KMS-11 (cell line): ENCODE measurements around the gene HOXB1.
"Not testable (repeated sequence)": the region's sequence is repeated elsewhere in the genome, so short reads cannot be mapped to it uniquely, and the experiment has no call there.

ENCODE experiments used
- H2AFZ ChIP-seq: fragments of 200-600 bp; sonication (generic); 2 replicates; pipeline ENCODE4 v1.6.1; 2016; ENCODE audit warnings: antibody characterized with exemption, mixed run types, low read depth
- H3K27ac ChIP-seq: fragments of 200-600 bp; sonication (generic); 2 replicates; pipeline ENCODE4 v1.6.1; 2016; ENCODE audit warnings: mild to moderate bottlenecking, mixed run types
- H3K27me3 ChIP-seq: fragments of 200-600 bp; sonication (generic); 2 replicates; pipeline ENCODE4 v1.6.1; 2017; ENCODE audit warnings: mild to moderate bottlenecking, low read depth, mixed run types, moderate library complexity; ENCODE audit not compliant: insufficient read depth
- H3K36me3 ChIP-seq: fragments of 200-600 bp; sonication (generic); 2 replicates; pipeline ENCODE4 v1.6.1; 2017; ENCODE audit warnings: mild to moderate bottlenecking, mixed run types; ENCODE audit not compliant: insufficient read depth
- H3K4me1 ChIP-seq: fragments of 200-600 bp; sonication (generic); 2 replicates; pipeline ENCODE4 v1.6.1; 2016; ENCODE audit warnings: mild to moderate bottlenecking, low read depth, mixed run types; ENCODE audit not compliant: poor library complexity, severe bottlenecking
- H3K4me2 ChIP-seq: fragments of 200-600 bp; sonication (generic); 2 replicates; pipeline ENCODE4 v1.7.0; 2016; ENCODE audit warnings: mild to moderate bottlenecking, mixed run types
- H3K4me3 ChIP-seq: fragments of 200-600 bp; sonication (generic); IDR thresholded peaks from 2 replicates; pipeline ENCODE4 v1.6.1; 2017; ENCODE audit warnings: low read depth, low read length, mixed read lengths; ENCODE audit not compliant: insufficient read depth
- H3K79me2 ChIP-seq: fragments of 200-600 bp; sonication (generic); 2 replicates; pipeline ENCODE4 v1.6.1; 2016; ENCODE audit warnings: low read depth, mixed run types; ENCODE audit not compliant: insufficient read depth
- H3K9ac ChIP-seq: fragments of 200-600 bp; sonication (generic); 2 replicates; pipeline ENCODE4 v1.6.1; 2016; ENCODE audit warnings: mild to moderate bottlenecking, mixed run types
- H4K20me1 ChIP-seq: fragments of 200-600 bp; sonication (generic); 2 replicates; pipeline ENCODE4 v1.6.1; 2016; ENCODE audit warnings: mild to moderate bottlenecking, mixed run types; ENCODE audit not compliant: insufficient read depth
- CTCF ChIP-seq: fragments of 200-600 bp; sonication (generic); conservative IDR thresholded peaks from 2 replicates; pipeline ENCODE4 v1.6.1; 2017; ENCODE audit warnings: low read depth, mild to moderate bottlenecking, antibody characterized with exemption, low read length, moderate library complexity, mixed read lengths

Gene HOXB1

GRCh38 chr17:48513666-48514455 is 16.9 kb downstream of the HOXB1 start:
- Histone ChIP-seq H3K79me2 (no peaks in the 10 kb centered on the region), H3K9ac (no peak overlapping the region), H3K4me1 (peaks cover 53% of the 10 kb centered on the region), H3K27ac (no peak overlapping the region), H4K20me1 (no peaks in the 10 kb centered on the region), H3K27me3 (no peaks in the 10 kb centered on the region; the same call in 1 of the 2 replicates), H3K4me2 (peak overlapping the region; percentile 14), H3K36me3 (no peaks in the 10 kb centered on the region), H3K4me3 (no peak overlapping the region), H2AFZ (no peak overlapping the region)
- TF ChIP-seq CTCF, result no peak

GRCh38 chr17:48513097-48513496 is 17.7 kb downstream of the HOXB1 start:
- no peak for TF ChIP-seq CTCF
- no peaks in the 10 kb centered on the region for H3K79me2 ChIP-seq
- H3K4me3 ChIP-seq, result no peak overlapping the region
- peak overlapping the region; percentile 14 for H3K4me2 ChIP-seq
- peaks cover 60% of the 10 kb centered on the region for H3K4me1 ChIP-seq
- no peak overlapping the region for H3K9ac ChIP-seq
- H4K20me1 ChIP-seq, result no peaks in the 10 kb centered on the region
- H3K36me3 ChIP-seq, result no peaks in the 10 kb centered on the region
- H3K27ac ChIP-seq, result no peak overlapping the region
- no peaks in the 10 kb centered on the region; the same call in 1 of the 2 replicates for H3K27me3 ChIP-seq
- H2AFZ ChIP-seq, result no peak overlapping the region

- Histone ChIP-seq H3K4me2 (peak overlapping the region; percentile 74), H3K9ac (peak overlapping the region; percentile 9; the same call in 1 of the 2 replicates), H3K27ac (peak overlapping the region; percentile 79), H2AFZ (no peak overlapping the region), H3K4me1 (peaks cover 81% of the 10 kb centered on the region), H4K20me1 (no peaks in the 10 kb centered on the region), H3K27me3 (no peaks in the 10 kb centered on the region), H3K79me2 (no peaks in the 10 kb centered on the region), H3K36me3 (no peaks in the 10 kb centered on the region), H3K4me3 (no peak overlapping the region)
- no peak for TF ChIP-seq CTCF
Measured at GRCh38 chr17:48510761-48511604, 19.8 kb downstream of the HOXB1 start.

GRCh38 chr17:48510381-48510760 is 20.4 kb downstream of the HOXB1 start:
- Histone ChIP-seq H3K27ac (peak overlapping the region; percentile 79), H3K27me3 (no peaks in the 10 kb centered on the region), H3K4me3 (no peak overlapping the region), H3K9ac (no peak overlapping the region), H4K20me1 (no peaks in the 10 kb centered on the region), H3K79me2 (no peaks in the 10 kb centered on the region), H3K4me1 (peaks cover 87% of the 10 kb centered on the region), H2AFZ (no peak overlapping the region), H3K4me2 (peak overlapping the region; percentile 74), H3K36me3 (no peaks in the 10 kb centered on the region)
- TF ChIP-seq CTCF, result no peak

- H3K36me3 ChIP-seq, H4K20me1 ChIP-seq, H2AFZ ChIP-seq, H3K27ac ChIP-seq, H3K4me3 ChIP-seq, H3K79me2 ChIP-seq, H3K4me2 ChIP-seq, H3K27me3 ChIP-seq, H3K9ac ChIP-seq: not testable (repeated sequence)
- H3K4me1 ChIP-seq, result peaks cover 94% of the 10 kb centered on the region
Measured at GRCh38 chr17:48509708-48510107, 21.1 kb downstream of the HOXB1 start.
